Thymus (tissue), 11 donors: Measurements from ENCODE around the gene BUD23. TPM values are rescaled to one million over a fixed set of nuclear protein-coding genes. Genes with fewer than 3 reads are reported as not detected.

Experiments used
- DNase-seq, 9 donors: peaks; one replicate each; pipeline ENCODE4 v3.0.0-alpha.2; 2013; ENCODE audit warnings: low spot score in 9 of 9, low read depth in 6 of 9, missing footprints in 1 of 9
- H3K27ac ChIP-seq, 2 donors: one replicate each; pipeline ENCODE4 v1.5.1; 2013; ENCODE audit warnings: control low read depth in 1 of 2, low read depth in 1 of 2, low read length in 1 of 2, mild to moderate bottlenecking in 1 of 2, moderate library complexity in 1 of 2
- H3K27me3 ChIP-seq, 2 donors: one replicate each; pipeline ENCODE4 v1.5.1; 2013; ENCODE audit warnings: low read length in 1 of 2; ENCODE audit not compliant: control insufficient read depth in 2 of 2, insufficient read depth in 1 of 2
- H3K36me3 ChIP-seq, 2 donors: one replicate each; pipeline ENCODE4 v1.5.1; 2013; ENCODE audit warnings: low read length in 1 of 2, mild to moderate bottlenecking in 1 of 2, moderate library complexity in 1 of 2; ENCODE audit not compliant: control insufficient read depth in 2 of 2, insufficient read depth in 2 of 2
- H3K4me1 ChIP-seq, 2 donors: one replicate each; pipeline ENCODE4 v1.5.1; 2013; ENCODE audit warnings: low read length in 2 of 2; ENCODE audit not compliant: control insufficient read depth in 2 of 2, insufficient read depth in 2 of 2
- H3K4me3 ChIP-seq, 2 donors: one replicate each; pipeline ENCODE4 v1.5.1; 2013; ENCODE audit warnings: low read length in 2 of 2, control low read depth in 1 of 2, mild to moderate bottlenecking in 1 of 2
- H3K9me3 ChIP-seq, 2 donors: one replicate each; pipeline ENCODE4 v1.5.1; 2013; ENCODE audit warnings: low read length in 1 of 2, mild to moderate bottlenecking in 1 of 2; ENCODE audit not compliant: control insufficient read depth in 2 of 2, insufficient read depth in 1 of 2
- WGBS: extraction: QIAGEN DNeasy Blood & Tissue Kit; methylation state at CpG from one replicate; pipeline ENCODE4 v1.1.7; 2013; 5-methylcytosine and 5-hydroxymethylcytosine counted together
- polyA plus RNA-seq: library from polyadenylated mRNA; stranded (reverse); fragments of 200-250 nt; gene quantifications from one replicate; pipeline ENCODE4 v1.2.3, GENCODE V29; 2013
- total RNA-seq: library from RNA; stranded (reverse); fragments of 120-200 nt; gene quantifications from one replicate; pipeline ENCODE4 v1.2.4, GENCODE V29; 2013
- donor health status: healthy.

The BUD23 gene
- total and polyA plus RNA-seq, 2 donors = 43.4 to 71.0 TPM

DNA sequence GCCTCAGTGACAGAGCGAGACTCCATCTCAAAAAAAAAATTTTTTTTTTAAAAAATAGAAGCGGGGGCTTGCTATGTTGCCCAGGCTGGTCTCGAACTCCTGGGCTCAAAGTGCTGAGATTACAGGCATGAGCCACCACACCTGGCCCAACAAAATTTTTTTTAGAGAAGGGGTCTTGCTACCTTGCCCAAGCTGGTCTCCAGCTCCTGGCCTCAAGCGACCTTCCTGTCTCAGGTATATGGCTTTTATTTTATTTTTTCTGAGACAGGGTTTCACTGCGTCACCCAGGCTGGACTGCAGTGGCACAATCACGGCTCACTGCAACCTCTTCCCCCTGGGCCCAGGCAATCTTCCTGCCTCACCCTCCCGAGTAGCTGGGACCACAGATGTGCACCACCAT lies 56.8 kb downstream of the BUD23 start:
- 96% methylated on average over 7 of the region's 7 CpGs for WGBS
- no peak for DNase-seq
- Histone ChIP-seq H3K27me3 (peaks cover 0 to 31% of the 10 kb centered on the region in 2 donors), H3K27ac (no peak overlapping the region), H3K4me1 (peaks cover 11 to 24% of the 10 kb centered on the region in 2 donors), H3K9me3 (no peaks in the 10 kb centered on the region), H3K4me3 (no peak overlapping the region), H3K36me3 (peaks cover 8 to 11% of the 10 kb centered on the region in 2 donors)

GRCh38 chr7:73740771-73741170 lies 57.4 kb downstream of the BUD23 start:
- peaks cover 0 to 31% of the 10 kb centered on the region in 2 donors for H3K27me3 ChIP-seq
- H3K36me3 ChIP-seq = peaks cover 8% of the 10 kb centered on the region in 2 donors
- peaks cover 11 to 24% of the 10 kb centered on the region in 2 donors for H3K4me1 ChIP-seq
- H3K9me3 ChIP-seq = no peaks in the 10 kb centered on the region
- no peak overlapping the region for H3K27ac ChIP-seq
- DNase-seq = no peak
- no peak overlapping the region for H3K4me3 ChIP-seq
- WGBS = 95% methylated on average over 5 of the region's 5 CpGs

DNA sequence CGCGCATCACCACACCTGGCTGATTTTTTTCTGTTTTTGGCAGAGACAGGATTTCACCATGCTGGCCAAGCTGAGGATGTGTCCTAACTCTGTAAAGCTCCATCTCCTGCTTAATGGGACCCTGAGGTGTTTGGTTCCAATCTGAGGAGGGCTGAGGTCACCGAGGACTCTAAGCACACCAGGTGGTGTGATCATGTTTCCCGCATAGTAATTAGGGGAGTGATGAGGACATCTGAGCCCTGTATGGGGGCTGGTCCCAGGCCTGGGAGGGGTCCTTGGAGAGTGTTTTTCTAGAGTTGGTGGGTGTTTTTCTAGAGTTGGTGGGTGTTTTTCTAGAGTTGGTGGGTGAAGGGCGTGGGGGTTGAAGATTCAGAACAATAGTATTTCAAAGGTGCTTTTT lies 58.2 kb downstream of the BUD23 start:
- Histone ChIP-seq H3K36me3 (peaks cover 5 to 8% of the 10 kb centered on the region in 2 donors), H3K9me3 (no peaks in the 10 kb centered on the region), H3K27ac (no peak overlapping the region), H3K4me3 (no peak overlapping the region), H3K27me3 (peaks cover 0 to 31% of the 10 kb centered on the region in 2 donors), H3K4me1 (peaks cover 11 to 24% of the 10 kb centered on the region in 2 donors)
- WGBS = 95% methylated on average over 5 of the region's 5 CpGs
- no peak for DNase-seq

- H3K4me3 ChIP-seq = no peak overlapping the region
Measured at GRCh38 chr7:73742338-73742752, 58.9 kb downstream of the BUD23 start.

DNA sequence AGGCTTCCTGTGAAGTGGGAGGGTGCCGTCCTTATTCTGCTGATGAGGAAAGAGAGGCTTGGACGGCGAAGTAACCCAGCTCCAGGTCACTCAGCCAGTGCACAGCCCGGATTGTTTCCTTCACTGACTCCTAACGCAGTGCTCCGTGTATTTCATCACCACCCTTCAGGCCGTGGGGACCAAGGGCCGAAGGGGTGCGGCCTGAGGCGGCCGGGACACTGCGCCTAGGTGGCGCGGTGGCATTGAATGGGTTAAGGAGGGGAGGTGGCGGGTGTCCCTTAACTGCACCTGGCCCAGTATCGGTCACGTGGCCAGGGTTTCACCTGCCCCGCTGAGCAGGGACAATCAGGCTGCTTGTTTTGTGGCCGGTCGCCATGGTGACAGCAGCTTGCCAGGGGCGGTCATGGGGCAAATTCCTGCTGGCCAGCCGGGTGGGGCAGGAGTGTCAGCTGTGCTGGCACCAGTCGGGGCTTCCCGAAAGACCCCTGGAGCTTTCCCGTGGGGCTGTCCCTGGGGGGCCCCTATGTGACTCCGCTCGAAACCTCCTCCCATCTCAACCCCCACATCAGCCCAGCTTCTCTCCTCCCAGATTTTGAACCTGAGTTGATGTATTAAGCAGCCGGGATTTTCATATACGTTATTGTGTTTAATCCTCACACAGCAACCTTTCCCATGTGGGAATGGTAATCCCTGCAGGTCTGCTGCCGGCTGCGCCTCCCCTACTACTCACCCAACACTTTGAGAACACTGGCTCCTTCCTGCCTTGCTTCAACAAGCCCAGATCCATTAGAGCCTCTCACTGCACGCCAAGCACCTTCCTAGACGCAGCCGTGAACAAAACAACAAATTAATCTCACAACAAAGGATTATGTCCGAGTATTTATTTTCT lies 59.6 kb downstream of the BUD23 start:
- Histone ChIP-seq H3K4me3 (no peak overlapping the region), H3K27me3 (peaks cover 0 to 31% of the 10 kb centered on the region in 2 donors), H3K4me1 (peaks cover 6 to 19% of the 10 kb centered on the region in 2 donors), H3K27ac (peak overlapping the region in 1 of 2 donors; percentile 5), H3K9me3 (no peaks in the 10 kb centered on the region), H3K36me3 (no peaks in the 10 kb centered on the region)
- DNase-seq = peak in 1 of 9 donors; percentile 25
- 70% methylated on average over 35 of the region's 35 CpGs for WGBS

More at GRCh38 chr7:73742338-73742752, 58.9 kb downstream of the BUD23 start:
- H3K27ac ChIP-seq = peak overlapping the region in 1 of 2 donors; percentile 74
- H3K4me1 ChIP-seq = peaks cover 11 to 24% of the 10 kb centered on the region in 2 donors
- DNase-seq = no peak
- no peaks in the 10 kb centered on the region for H3K9me3 ChIP-seq
- H3K27me3 ChIP-seq = peaks cover 0 to 31% of the 10 kb centered on the region in 2 donors
- H3K36me3 ChIP-seq = peaks cover 0 to 4% of the 10 kb centered on the region in 2 donors
- WGBS = 78% methylated on average over 7 of the region's 7 CpGs

GRCh38 chr7:73746378-73746777 lies 63.0 kb downstream of the BUD23 start:
- Histone ChIP-seq H3K9me3 (no peaks in the 10 kb centered on the region), H3K27ac (no peak overlapping the region), H3K4me1 (peaks cover 0 to 9% of the 10 kb centered on the region in 2 donors), H3K4me3 (no peak overlapping the region), H3K27me3 (peaks cover 0 to 28% of the 10 kb centered on the region in 2 donors), H3K36me3 (no peaks in the 10 kb centered on the region)
- whole genome bisulfite sequencing = 74% methylated on average over 4 of the region's 4 CpGs
- no peak for DNase-seq

Other genes with a start within 250 kb of the BUD23 start
- gene FZD9, start 249.8 kb upstream of the BUD23 start, total RNA-seq = 0.76 TPM
- gene FZD9, start 249.8 kb upstream of the BUD23 start, polyA plus RNA-seq = 0.62 TPM
- 50.1 TPM for gene BAZ1B, start 161.3 kb upstream of the BUD23 start, total RNA-seq
- gene BAZ1B, start 161.3 kb upstream of the BUD23 start, polyA plus RNA-seq = 18.7 TPM
- 13.3 TPM for gene BCL7B, start 125.9 kb upstream of the BUD23 start, total RNA-seq
- 54.9 TPM for gene BCL7B, start 125.9 kb upstream of the BUD23 start, polyA plus RNA-seq
- 18.2 TPM for gene TBL2, start 105.0 kb upstream of the BUD23 start, total RNA-seq
- 16.1 TPM for gene TBL2, start 105.0 kb upstream of the BUD23 start, polyA plus RNA-seq
- 0.05 TPM for gene MLXIPL, start 59.1 kb upstream of the BUD23 start, total RNA-seq
- gene MLXIPL, start 59.1 kb upstream of the BUD23 start, polyA plus RNA-seq = 25.3 TPM
- 1.2 TPM for gene VPS37D, start 15.8 kb upstream of the BUD23 start, total RNA-seq
- gene VPS37D, start 15.8 kb upstream of the BUD23 start, polyA plus RNA-seq = 2.7 TPM
- 3.7 TPM for gene DNAJC30, start 144 bp upstream of the BUD23 start, total RNA-seq
- 8.0 TPM for gene DNAJC30, start 144 bp upstream of the BUD23 start, polyA plus RNA-seq
- 2.2 TPM for gene STX1A, start 36.1 kb downstream of the BUD23 start, total RNA-seq
- gene STX1A, start 36.1 kb downstream of the BUD23 start, polyA plus RNA-seq = 5.4 TPM
- 10.2 TPM for gene ABHD11, start 55.2 kb downstream of the BUD23 start, total RNA-seq
- gene ABHD11, start 55.2 kb downstream of the BUD23 start, polyA plus RNA-seq = 22.8 TPM
- gene CLDN3, start 86.7 kb downstream of the BUD23 start, total RNA-seq = 6.0 TPM
- 20.9 TPM for gene CLDN3, start 86.7 kb downstream of the BUD23 start, polyA plus RNA-seq
- gene CLDN4, start 147.4 kb downstream of the BUD23 start, total RNA-seq = 13.4 TPM
- 38.4 TPM for gene CLDN4, start 147.4 kb downstream of the BUD23 start, polyA plus RNA-seq
- gene METTL27, start 158.9 kb downstream of the BUD23 start, total RNA-seq = 2.2 TPM
- 1.3 TPM for gene METTL27, start 158.9 kb downstream of the BUD23 start, polyA plus RNA-seq
- gene TMEM270, start 177.6 kb downstream of the BUD23 start, total RNA-seq = 0.09 TPM
- 0.46 TPM for gene TMEM270, start 177.6 kb downstream of the BUD23 start, polyA plus RNA-seq